Astrocyte of the spinal cord (primary cell): Measurements from ENCODE around the gene IFRD2.
"Not testable (repeated sequence)": the region's sequence is repeated elsewhere in the genome, so short reads cannot be mapped to it uniquely, and the experiment has no call there.

Source experiments
- DNase-seq: peaks from one replicate; pipeline ENCODE4 v3.0.0; 2011; ENCODE audit warnings: low read depth, low spot score
- H3K4me3 ChIP-seq: 2 replicates; pipeline ENCODE4 v1.5.1; 2011; ENCODE audit warnings: low read depth, mild to moderate bottlenecking, low read length, moderate library complexity
- in situ Hi-C: cut with HindIII; loops from 2 replicates; pipeline ENCODE4 v1.10.0; 2017; ENCODE audit warnings: low sequenced_read_pairs
- TF ChIP-seq, protein P1 (sequence below): IDR thresholded peaks from 2 replicates; pipeline ENCODE4 v1.5.1; 2012; ENCODE audit warnings: low read depth, mild to moderate bottlenecking, low read length, inconsistent platforms

Gene IFRD2

DNA sequence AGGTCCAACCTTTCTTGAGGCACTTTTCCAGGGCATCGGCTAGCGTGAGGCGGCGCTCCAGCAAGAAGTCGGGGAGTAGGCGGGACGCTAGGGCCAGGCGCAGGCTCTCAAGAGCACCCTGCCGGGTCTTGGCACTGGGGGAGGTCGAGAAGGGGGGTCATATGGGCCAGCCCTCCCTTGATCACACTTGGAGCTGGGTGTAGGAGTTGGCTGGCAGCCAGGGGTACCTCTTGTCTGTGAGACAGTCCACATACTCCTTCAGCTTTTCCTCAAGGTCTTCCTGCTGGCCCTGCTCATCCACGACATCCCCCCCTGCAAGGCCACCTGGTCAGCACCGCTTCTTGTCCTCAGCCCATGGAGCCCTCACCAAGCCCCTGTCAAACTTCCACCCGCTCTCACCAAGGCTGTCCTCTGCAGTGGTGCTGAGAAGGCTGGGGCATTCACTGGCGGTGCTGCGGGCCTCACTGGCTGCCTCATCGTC is 2.0 kb downstream of the IFRD2 start:
- no peak overlapping the region for H3K4me3 ChIP-seq
- no peak for DNase-seq
- TF ChIP-seq, protein P1, sequence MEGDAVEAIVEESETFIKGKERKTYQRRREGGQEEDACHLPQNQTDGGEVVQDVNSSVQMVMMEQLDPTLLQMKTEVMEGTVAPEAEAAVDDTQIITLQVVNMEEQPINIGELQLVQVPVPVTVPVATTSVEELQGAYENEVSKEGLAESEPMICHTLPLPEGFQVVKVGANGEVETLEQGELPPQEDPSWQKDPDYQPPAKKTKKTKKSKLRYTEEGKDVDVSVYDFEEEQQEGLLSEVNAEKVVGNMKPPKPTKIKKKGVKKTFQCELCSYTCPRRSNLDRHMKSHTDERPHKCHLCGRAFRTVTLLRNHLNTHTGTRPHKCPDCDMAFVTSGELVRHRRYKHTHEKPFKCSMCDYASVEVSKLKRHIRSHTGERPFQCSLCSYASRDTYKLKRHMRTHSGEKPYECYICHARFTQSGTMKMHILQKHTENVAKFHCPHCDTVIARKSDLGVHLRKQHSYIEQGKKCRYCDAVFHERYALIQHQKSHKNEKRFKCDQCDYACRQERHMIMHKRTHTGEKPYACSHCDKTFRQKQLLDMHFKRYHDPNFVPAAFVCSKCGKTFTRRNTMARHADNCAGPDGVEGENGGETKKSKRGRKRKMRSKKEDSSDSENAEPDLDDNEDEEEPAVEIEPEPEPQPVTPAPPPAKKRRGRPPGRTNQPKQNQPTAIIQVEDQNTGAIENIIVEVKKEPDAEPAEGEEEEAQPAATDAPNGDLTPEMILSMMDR = no peak
- in situ Hi-C loops = no loop called here

DNA sequence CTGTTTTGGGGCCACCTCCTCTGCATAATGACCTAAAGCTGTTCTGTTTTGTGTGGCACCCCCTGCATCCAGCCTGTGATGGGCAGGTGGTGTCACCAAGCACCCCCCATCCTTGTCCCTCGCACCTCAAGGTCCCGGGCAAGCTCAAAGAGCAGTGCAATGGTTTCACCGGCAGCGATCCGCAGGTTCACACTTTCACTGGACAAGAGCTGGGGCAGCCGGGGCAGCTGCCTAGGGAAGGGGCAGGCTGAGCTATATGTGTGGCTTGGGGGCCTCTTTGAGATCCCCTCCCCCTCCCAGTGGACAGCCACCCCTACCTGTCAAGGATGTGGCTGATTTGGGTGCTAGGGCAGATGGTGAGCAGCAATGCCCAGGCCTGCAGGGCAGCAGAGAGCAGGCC is 3.1 kb downstream of the IFRD2 start:
- H3K4me3 ChIP-seq = no peak overlapping the region
- DNase-seq = no peak
- TF ChIP-seq, protein P1 = no peak
- in situ Hi-C loops = no loop called here

DNA sequence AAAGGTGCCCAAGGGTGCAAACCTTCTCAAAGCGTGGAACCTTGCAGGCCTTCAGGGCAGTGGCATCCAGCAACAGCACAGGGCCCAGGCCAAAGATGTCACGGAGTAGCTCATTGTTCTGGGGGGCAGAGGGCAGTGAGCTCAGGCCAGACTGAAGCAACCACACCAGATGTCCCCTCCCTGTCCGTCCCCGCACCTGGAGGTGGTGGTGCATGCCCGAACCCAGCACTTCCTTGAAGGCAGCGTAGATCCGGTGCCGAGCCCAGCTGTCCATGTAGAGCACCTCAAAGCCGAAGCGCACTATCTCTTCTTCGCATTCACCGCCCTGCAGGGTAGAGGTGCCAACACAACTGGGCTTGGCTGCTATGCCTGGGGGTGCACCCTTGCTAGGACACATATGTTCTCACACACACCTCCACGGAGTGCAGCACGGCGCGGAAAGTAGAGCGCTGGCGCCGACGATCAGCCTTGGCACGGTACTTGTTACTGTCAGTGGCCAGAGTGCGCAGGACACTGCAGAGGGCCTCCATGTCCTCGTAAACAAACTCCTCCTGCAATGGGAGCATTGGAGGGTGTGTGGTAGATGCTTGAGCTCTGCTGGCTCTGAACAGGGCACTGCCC is 3.7 kb downstream of the IFRD2 start:
- DNase-seq = no peak
- in situ Hi-C loops = no loop called here
- no peak overlapping the region for H3K4me3 ChIP-seq
- TF ChIP-seq, protein P1 = no peak

DNA sequence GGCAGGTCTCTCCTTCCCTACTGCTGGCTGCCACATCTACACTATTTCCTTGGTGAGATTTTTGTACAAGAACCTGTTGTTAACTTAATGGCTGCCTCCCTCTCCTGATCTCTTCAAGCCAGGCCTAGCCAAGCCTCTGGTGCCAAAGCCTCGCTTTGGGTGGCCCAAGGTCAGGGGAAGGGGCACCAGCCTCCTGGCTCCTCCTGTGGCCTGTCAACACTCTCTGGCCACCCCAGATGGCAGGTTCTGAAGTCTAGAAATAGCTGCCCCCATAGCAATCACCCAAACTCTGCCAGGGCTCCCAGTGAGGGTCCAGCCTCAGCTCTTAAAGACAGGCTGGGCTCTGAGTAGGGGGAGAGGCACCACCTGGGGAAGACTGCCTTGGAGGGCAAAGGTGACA is 5.0 kb downstream of the IFRD2 start:
- TF ChIP-seq, protein P1 = no peak
- DNase-seq = no peak
- H3K4me3 ChIP-seq = no peak overlapping the region
- in situ Hi-C loops = no loop called here

DNA sequence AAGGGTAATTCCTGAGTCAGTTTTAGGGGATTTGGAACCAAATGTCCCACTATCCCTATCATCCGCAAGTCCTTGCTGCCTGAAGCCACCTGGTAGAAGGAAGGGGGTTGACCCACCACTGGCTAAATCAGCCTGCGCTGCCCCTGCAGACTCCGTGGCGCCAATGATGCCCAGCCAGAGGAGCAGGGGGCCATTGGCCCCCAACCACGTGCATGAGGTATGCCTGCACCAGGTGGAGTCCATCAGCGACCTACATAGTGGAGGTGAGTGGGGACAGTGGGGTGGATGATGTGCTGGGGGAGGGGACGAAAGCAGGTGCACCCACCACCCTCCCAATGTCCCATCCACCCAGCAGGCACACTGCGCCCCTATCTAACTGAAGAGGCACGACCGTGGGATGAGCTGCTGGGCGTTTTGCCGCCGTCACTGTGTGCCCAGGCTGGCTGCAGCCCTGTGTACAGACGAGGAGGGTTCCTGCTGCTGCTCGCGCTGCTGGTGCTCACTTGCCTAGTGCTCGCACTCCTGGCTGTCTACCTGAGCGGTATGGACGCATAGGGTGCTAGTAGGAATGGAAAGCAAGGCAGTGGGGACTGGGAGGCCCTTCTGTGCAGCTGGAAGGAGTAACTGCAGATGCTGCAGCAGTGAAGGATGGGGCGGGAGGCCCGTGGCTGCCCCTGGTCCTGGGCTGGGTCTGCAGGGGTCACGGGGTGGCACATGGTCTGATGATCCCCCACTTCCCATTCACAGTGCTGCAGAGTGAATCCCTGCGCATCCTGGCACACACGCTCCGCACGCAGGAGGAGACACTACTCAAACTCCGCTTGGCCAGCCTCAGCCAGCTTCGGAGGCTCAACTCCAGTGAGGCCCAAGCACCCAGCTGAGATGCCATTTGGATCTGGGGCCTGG is 5.7 kb downstream of the IFRD2 start:
- in situ Hi-C loops = no loop called here
- TF ChIP-seq, protein P1 = no peak
- no peak for DNase-seq
- H3K4me3 ChIP-seq = no peak overlapping the region

DNA sequence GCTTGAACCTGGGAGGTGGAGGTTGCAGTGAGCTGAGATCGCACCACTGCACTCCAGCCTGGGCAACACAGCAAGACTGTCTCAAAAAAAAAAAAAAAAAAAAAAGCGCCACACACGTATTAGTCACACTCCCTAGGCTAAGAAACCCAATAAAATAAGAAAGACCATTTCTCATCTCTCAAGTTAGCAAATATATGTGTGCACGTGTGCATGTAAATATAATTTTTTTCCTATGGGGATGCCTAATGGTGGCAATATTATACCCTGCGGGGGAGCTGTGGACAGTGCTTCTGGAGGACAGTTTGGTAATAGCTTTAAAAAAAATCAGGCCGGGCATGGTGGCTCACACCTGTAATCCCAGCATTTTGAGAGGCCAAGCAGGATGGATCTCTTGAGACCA is 8.1 kb downstream of the IFRD2 start:
- H3K4me3 ChIP-seq, DNase-seq, in situ Hi-C loops: not testable (repeated sequence)
